ENCODE measurements around the gene PPIE. TPM values are rescaled to one million over a fixed set of nuclear protein-coding genes. Genes with fewer than 3 reads are reported as not detected.

PPIE gene
- total and polyA plus RNA-seq, 2 experiments from 2014 or later: 35.5 to 61.2 TPM

- 94% methylated on average over 5 of the region's 5 CpGs for WGBS (ENCODE audit: low lambda C conversion rate, missing lambda C conversion rate)
- Histone ChIP-seq H3K4me2 (no peak overlapping the region), H3K4me3 (no peak overlapping the region), H3K9me2 (replicated peaks; ENCODE audit: insufficient read depth) (no peaks in the 10 kb centered on the region), H3K79me2 (no peaks in the 10 kb centered on the region), H4K20me1 (ENCODE audit: insufficient read depth, poor library complexity, severe bottlenecking) (no peaks in the 10 kb centered on the region), H3K27ac (no peak overlapping the region), H3K36me3 (replicated peaks; ENCODE audit: insufficient read depth, low read depth) (no peaks in the 10 kb centered on the region), H3K4me1 (ENCODE audit: insufficient read depth) (no peaks in the 10 kb centered on the region), H3K9me3 (ENCODE audit: low read depth) (no peaks in the 10 kb centered on the region), H3K27me3 (no peaks in the 10 kb centered on the region), H2AFZ (no peak overlapping the region)
- DNase-seq (ENCODE audit: low spot score): no peak
- TF ChIP-seq EZH2 (IDR thresholded peaks at IDR 0.05; ENCODE audit: borderline replicate concordance): no peak
- TF ChIP-seq, protein P1, sequence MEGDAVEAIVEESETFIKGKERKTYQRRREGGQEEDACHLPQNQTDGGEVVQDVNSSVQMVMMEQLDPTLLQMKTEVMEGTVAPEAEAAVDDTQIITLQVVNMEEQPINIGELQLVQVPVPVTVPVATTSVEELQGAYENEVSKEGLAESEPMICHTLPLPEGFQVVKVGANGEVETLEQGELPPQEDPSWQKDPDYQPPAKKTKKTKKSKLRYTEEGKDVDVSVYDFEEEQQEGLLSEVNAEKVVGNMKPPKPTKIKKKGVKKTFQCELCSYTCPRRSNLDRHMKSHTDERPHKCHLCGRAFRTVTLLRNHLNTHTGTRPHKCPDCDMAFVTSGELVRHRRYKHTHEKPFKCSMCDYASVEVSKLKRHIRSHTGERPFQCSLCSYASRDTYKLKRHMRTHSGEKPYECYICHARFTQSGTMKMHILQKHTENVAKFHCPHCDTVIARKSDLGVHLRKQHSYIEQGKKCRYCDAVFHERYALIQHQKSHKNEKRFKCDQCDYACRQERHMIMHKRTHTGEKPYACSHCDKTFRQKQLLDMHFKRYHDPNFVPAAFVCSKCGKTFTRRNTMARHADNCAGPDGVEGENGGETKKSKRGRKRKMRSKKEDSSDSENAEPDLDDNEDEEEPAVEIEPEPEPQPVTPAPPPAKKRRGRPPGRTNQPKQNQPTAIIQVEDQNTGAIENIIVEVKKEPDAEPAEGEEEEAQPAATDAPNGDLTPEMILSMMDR (IDR thresholded peaks at IDR 0.05; ENCODE audit: poor library complexity): no peak
- TF ChIP-seq EZH2phosphoT487 (IDR thresholded peaks at IDR 0.05; ENCODE audit: low read depth, severe bottlenecking, unreplicated experiment): no peak
Measured at GRCh38 chr1:39757501-39757900, 18.8 kb downstream of the PPIE start.

DNA sequence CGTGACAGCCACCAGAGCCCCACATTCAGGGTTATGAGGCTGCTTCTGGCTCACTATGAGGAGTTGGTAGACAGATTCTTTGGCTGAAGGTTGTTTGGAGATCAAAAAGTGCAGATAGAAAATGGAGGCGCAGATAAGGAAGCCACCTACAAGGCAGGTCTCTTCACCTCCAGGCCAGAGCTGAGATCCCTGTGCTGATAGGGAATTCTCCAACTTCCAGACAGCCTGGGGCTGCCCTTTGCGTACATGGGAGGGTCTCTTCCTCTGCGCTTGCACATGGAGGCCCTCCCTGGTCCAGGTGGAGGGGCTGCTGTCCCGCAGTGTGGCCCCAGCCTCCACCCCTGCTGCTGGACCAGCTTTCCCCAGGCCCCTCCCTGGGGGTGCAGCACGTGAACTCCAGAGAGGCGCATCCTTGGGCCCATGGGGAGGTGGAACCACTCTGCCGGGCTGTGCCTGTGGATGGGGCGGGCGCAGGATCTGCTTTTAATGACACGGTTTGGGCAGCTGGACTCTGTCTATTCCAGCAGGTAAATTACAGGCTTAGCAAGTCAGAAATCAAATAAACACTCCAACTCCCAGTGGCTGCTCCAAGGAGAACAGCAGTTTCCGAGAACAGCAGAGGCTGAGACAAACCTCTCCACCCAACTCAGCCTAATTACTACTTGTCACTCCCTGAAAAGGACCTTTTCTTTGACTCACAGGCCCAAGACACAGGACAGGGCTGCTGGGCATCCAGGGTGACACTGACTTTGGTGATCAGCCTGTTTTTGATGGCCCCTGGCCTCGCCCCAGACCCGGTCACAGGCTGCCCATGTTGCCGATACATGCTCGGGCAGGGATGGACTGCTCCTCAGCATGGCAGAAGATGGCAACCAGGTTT is 20.1 kb downstream of the PPIE start:
- Histone ChIP-seq H2AFZ (no peak overlapping the region), H4K20me1 (ENCODE audit: insufficient read depth, poor library complexity, severe bottlenecking) (no peaks in the 10 kb centered on the region), H3K79me2 (no peaks in the 10 kb centered on the region), H3K36me3 (replicated peaks; ENCODE audit: insufficient read depth, low read depth) (no peaks in the 10 kb centered on the region), H3K4me1 (ENCODE audit: insufficient read depth) (no peaks in the 10 kb centered on the region), H3K9me2 (replicated peaks; ENCODE audit: insufficient read depth) (no peaks in the 10 kb centered on the region), H3K4me2 (no peak overlapping the region), H3K27me3 (no peaks in the 10 kb centered on the region), H3K9me3 (ENCODE audit: low read depth) (no peaks in the 10 kb centered on the region), H3K27ac (no peak overlapping the region), H3K4me3 (no peak overlapping the region)
- TF ChIP-seq EZH2phosphoT487 (IDR thresholded peaks at IDR 0.05; ENCODE audit: low read depth, severe bottlenecking, unreplicated experiment) (no peak), EZH2 (IDR thresholded peaks at IDR 0.05; ENCODE audit: borderline replicate concordance) (no peak)
- TF ChIP-seq, protein P1 (IDR thresholded peaks at IDR 0.05; ENCODE audit: poor library complexity): no peak
- DNase-seq (ENCODE audit: low spot score): no peak
- WGBS (ENCODE audit: low lambda C conversion rate, missing lambda C conversion rate): 79% methylated on average over 16 of the region's 16 CpGs

DNA sequence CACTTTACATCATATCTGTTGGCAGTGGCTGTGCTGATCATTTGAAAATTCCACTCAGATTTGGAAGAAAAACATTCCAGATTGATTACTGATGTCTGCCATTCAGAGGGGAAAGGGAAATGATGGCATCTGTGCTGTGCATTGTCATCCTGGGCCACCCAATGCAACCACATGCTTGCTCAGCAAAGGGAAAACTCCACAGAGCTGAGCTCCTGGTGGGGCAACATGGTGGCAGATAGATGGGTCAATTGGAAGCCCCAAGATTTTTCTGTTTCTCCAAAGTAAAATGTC is 20.7 kb downstream of the PPIE start:
- no peak overlapping the region for H3K27ac ChIP-seq
- no peak for DNase-seq (ENCODE audit: low spot score)
- no peak overlapping the region for H3K4me3 ChIP-seq
- H4K20me1 ChIP-seq (ENCODE audit: insufficient read depth, poor library complexity, severe bottlenecking): no peaks in the 10 kb centered on the region
- TF ChIP-seq EZH2 (IDR thresholded peaks at IDR 0.05; ENCODE audit: borderline replicate concordance): no peak
- TF ChIP-seq EZH2phosphoT487 (IDR thresholded peaks at IDR 0.05; ENCODE audit: low read depth, severe bottlenecking, unreplicated experiment): no peak
- TF ChIP-seq, protein P1 (IDR thresholded peaks at IDR 0.05; ENCODE audit: poor library complexity): no peak
- no peaks in the 10 kb centered on the region for H3K4me1 ChIP-seq (ENCODE audit: insufficient read depth)
- H3K79me2 ChIP-seq: no peaks in the 10 kb centered on the region
- no peaks in the 10 kb centered on the region for H3K27me3 ChIP-seq
- H2AFZ ChIP-seq: no peak overlapping the region
- H3K9me3 ChIP-seq (ENCODE audit: low read depth): no peaks in the 10 kb centered on the region
- no peak overlapping the region for H3K4me2 ChIP-seq
- no peaks in the 10 kb centered on the region for H3K9me2 ChIP-seq (replicated peaks; ENCODE audit: insufficient read depth)
- no peaks in the 10 kb centered on the region for H3K36me3 ChIP-seq (replicated peaks; ENCODE audit: insufficient read depth, low read depth)
